H1 (cell line): ENCODE results near the gene LGR4. TPM values are rescaled to one million over a fixed set of nuclear protein-coding genes. Genes with fewer than 3 reads are reported as not detected.

Experiments used
- CTCF ChIA-PET: fragments of 300-600 bp; sonication (Branson Sonifier 250); formaldehyde crosslinking; loops from one replicate; lab custom pipeline; 2021; ENCODE audit not compliant: partially characterized antibody; lab: Charles Lee
- POLR2A ChIA-PET: fragments of 300-600 bp; sonication (Branson Sonifier 250); formaldehyde crosslinking; loops from one replicate; lab custom pipeline; 2021; ENCODE audit warnings: inconsistent platforms; ENCODE audit not compliant: partially characterized antibody; lab: Charles Lee
- DNase-seq, 2 experiments: peaks; one replicate each; pipeline versions ENCODE4 v3.0.0 to v3.0.0-alpha.2; 2010 to 2022; ENCODE audit warnings: low spot score in 2 of 2, low read depth in 1 of 2, mixed read lengths in 1 of 2
- FAIRE-seq: peaks from 2 replicates; lab custom pipeline; 2011; peaks lifted over from hg19 to GRCh38; lab: Jason Lieb, UNC
- H2AFZ ChIP-seq: 2 replicates; pipeline ENCODE4 v1.8.1; 2012; ENCODE audit warnings: low read length, inconsistent platforms
- H2AK5ac ChIP-seq: 2 replicates; pipeline ENCODE4 v1.6.1; 2013; ENCODE audit warnings: low read depth, low read length
- H2BK120ac ChIP-seq: replicated peaks from 2 replicates; pipeline ENCODE3; 2013; ENCODE audit warnings: low read depth, low read length, inconsistent platforms
- H2BK12ac ChIP-seq: 2 replicates; pipeline ENCODE4 v1.6.1; 2013; ENCODE audit warnings: low read depth, low read length
- H2BK15ac ChIP-seq: 2 replicates; pipeline ENCODE4 v1.6.1; 2013; ENCODE audit warnings: low read length
- H2BK20ac ChIP-seq: 2 replicates; pipeline ENCODE4 v1.6.1; 2013; ENCODE audit warnings: low read length
- H2BK5ac ChIP-seq: 2 replicates; pipeline ENCODE4 v1.6.1; 2013; ENCODE audit warnings: low read depth, low read length
- H3K14ac ChIP-seq: 2 replicates; pipeline ENCODE4 v1.6.1; 2013; ENCODE audit warnings: inconsistent platforms; ENCODE audit not compliant: insufficient read length
- H3K18ac ChIP-seq: 2 replicates; pipeline ENCODE4 v1.6.1; 2013; ENCODE audit warnings: low read length; ENCODE audit errors: extremely low read depth
- H3K23ac ChIP-seq: 2 replicates; pipeline ENCODE4 v1.6.1; 2013; ENCODE audit warnings: inconsistent platforms; ENCODE audit not compliant: insufficient read length
- H3K23me2 ChIP-seq: 2 replicates; pipeline ENCODE4 v1.6.1; 2013; ENCODE audit warnings: low read depth, low read length
- H3K27ac ChIP-seq: 2 replicates; pipeline ENCODE4 v1.6.1; 2011; ENCODE audit warnings: low read depth, low read length, inconsistent platforms
- H3K27me3 ChIP-seq, 4 experiments: replicated peaks in 1 of 4; 1 replicate in 1 of 4; 2 replicates in 3 of 4; pipeline versions ENCODE4 v1.6.1 to v1.8.1; 2011 to 2013; ENCODE audit warnings: low read length in 3 of 4, mild to moderate bottlenecking in 3 of 4, inconsistent platforms in 2 of 4, mixed read lengths in 2 of 4, moderate library complexity in 1 of 4; ENCODE audit not compliant: control insufficient read depth in 3 of 4, insufficient read depth in 3 of 4; ENCODE audit errors: extremely low read depth in 1 of 4
- H3K36me3 ChIP-seq, 4 experiments: 2 replicates each; pipeline versions ENCODE4 v1.6.1 to v1.8.1; 2011 to 2013; ENCODE audit warnings: mild to moderate bottlenecking in 4 of 4, low read length in 3 of 4, moderate library complexity in 2 of 4, control low read depth in 1 of 4, inconsistent platforms in 1 of 4; ENCODE audit not compliant: insufficient read depth in 4 of 4, control insufficient read depth in 2 of 4
- H3K4ac ChIP-seq: replicated peaks from 2 replicates; pipeline ENCODE3; 2013; ENCODE audit warnings: low read length, low read depth, mixed read lengths, inconsistent platforms; ENCODE audit not compliant: insufficient read length
- H3K4me1 ChIP-seq, 4 experiments: replicated peaks in 1 of 4; 1 replicate in 1 of 4; 2 replicates in 3 of 4; pipeline versions ENCODE4 v1.6.1 to v1.8.1; 2011 to 2013; ENCODE audit warnings: low read length in 3 of 4, inconsistent platforms in 2 of 4, mixed read lengths in 1 of 4; ENCODE audit not compliant: insufficient read depth in 4 of 4, control insufficient read depth in 3 of 4
- H3K4me2 ChIP-seq, 2 experiments: 2 replicates each; pipeline versions ENCODE4 v1.6.1 to v1.8.1; 2011 to 2013; ENCODE audit warnings: low read depth in 2 of 2, low read length in 2 of 2, control low read depth in 1 of 2, inconsistent platforms in 1 of 2, mild to moderate bottlenecking in 1 of 2; ENCODE audit not compliant: insufficient read depth in 1 of 2
- H3K4me3 ChIP-seq, 4 experiments: fragments of 200-600, 300-600 bp in 1 of 4; sonication (generic), shearing (Covaris generic), sonication (Bioruptor Twin) in 1 of 4; 2 replicates each; pipeline versions ENCODE4 v1.5.1 to v1.8.1; 2011 to 2016; ENCODE audit warnings: low read length in 4 of 4, low read depth in 3 of 4, control low read depth in 2 of 4, inconsistent platforms in 2 of 4, mild to moderate bottlenecking in 2 of 4, mixed read lengths in 1 of 4, moderate library complexity in 1 of 4; ENCODE audit not compliant: insufficient read depth in 2 of 4; ENCODE audit errors: extremely low read depth in 1 of 4
- H3K56ac ChIP-seq: replicated peaks from 2 replicates; pipeline ENCODE3; 2013; ENCODE audit warnings: low read depth, mild to moderate bottlenecking, mixed read lengths, low read length, inconsistent platforms; ENCODE audit not compliant: insufficient read length
- H3K79me1 ChIP-seq: 2 replicates; pipeline ENCODE4 v1.6.1; 2013; ENCODE audit warnings: low read depth, low read length, control low read depth
- H3K79me2 ChIP-seq, 2 experiments: 2 replicates each; pipeline versions ENCODE4 v1.6.1 to v1.8.1; 2012 to 2013; ENCODE audit warnings: low read length in 2 of 2, mild to moderate bottlenecking in 2 of 2, inconsistent platforms in 1 of 2; ENCODE audit not compliant: insufficient read depth in 2 of 2, control insufficient read depth in 1 of 2
- H3K9ac ChIP-seq, 4 experiments: replicated peaks in 1 of 4; 1 replicate in 1 of 4; 2 replicates in 3 of 4; pipeline versions ENCODE4 v1.6.1 to v1.8.1; 2011 to 2013; ENCODE audit warnings: low read depth in 3 of 4, low read length in 3 of 4, control low read depth in 2 of 4, mild to moderate bottlenecking in 2 of 4, moderate library complexity in 2 of 4, inconsistent platforms in 1 of 4; ENCODE audit errors: extremely low read depth in 1 of 4
- H3K9me3 ChIP-seq, 2 experiments: 2 replicates each; pipeline versions ENCODE4 v1.6.1 to v1.8.1; 2012 to 2013; ENCODE audit warnings: mild to moderate bottlenecking in 2 of 2, moderate library complexity in 2 of 2, control low read depth in 1 of 2, inconsistent platforms in 1 of 2, low read depth in 1 of 2, low read length in 1 of 2, mixed read lengths in 1 of 2; ENCODE audit not compliant: insufficient read depth in 2 of 2
- H4K20me1 ChIP-seq, 2 experiments: replicated peaks in 1 of 2; 2 replicates each; pipeline versions ENCODE3 to v1.8.1; 2011 to 2013; ENCODE audit warnings: inconsistent platforms in 2 of 2, low read length in 2 of 2, mild to moderate bottlenecking in 1 of 2; ENCODE audit not compliant: insufficient read depth in 2 of 2, control insufficient read depth in 1 of 2
- H4K5ac ChIP-seq: 2 replicates; pipeline ENCODE4 v1.6.1; 2013; ENCODE audit warnings: low read length, low read depth, mixed read lengths, inconsistent platforms; ENCODE audit not compliant: insufficient read length
- H4K8ac ChIP-seq: 2 replicates; pipeline ENCODE4 v1.8.0; 2013; ENCODE audit warnings: mild to moderate bottlenecking, moderate library complexity, low read length, inconsistent platforms; ENCODE audit not compliant: insufficient read depth; ENCODE audit errors: extremely low read depth
- H4K91ac ChIP-seq: replicated peaks from 2 replicates; pipeline ENCODE3; 2013; ENCODE audit warnings: low read length, mixed read lengths, inconsistent platforms; ENCODE audit not compliant: insufficient read length
- ATF2 ChIP-seq: IDR thresholded peaks from 2 replicates; pipeline ENCODE4 v1.6.1; 2012; ENCODE audit warnings: low read length, inconsistent platforms
- BCL11A ChIP-seq, 2 experiments: IDR thresholded peaks; one replicate each; pipeline ENCODE4 v1.6.1; 2011; ENCODE audit warnings: low read depth in 2 of 2, low read length in 2 of 2, mild to moderate bottlenecking in 2 of 2
- CBX5 ChIP-seq: fragments of 300-800, 300-1000 bp; sonication (generic); IDR thresholded peaks from 2 replicates; pipeline ENCODE4 v1.7.1; 2016; ENCODE audit warnings: antibody characterized with exemption, low read length, low read depth
- CEBPB ChIP-seq: IDR thresholded peaks from 2 replicates; pipeline ENCODE4 v1.6.1; 2012; ENCODE audit warnings: low read depth, low read length
- CHD1 ChIP-seq: IDR thresholded peaks from 2 replicates; pipeline ENCODE4 v1.6.1; 2012; ENCODE audit warnings: low read depth, low read length, improper control_type of control experiment
- CTBP2 ChIP-seq: IDR thresholded peaks from 2 replicates; pipeline ENCODE4 v1.7.0; 2011; ENCODE audit warnings: borderline replicate concordance, mild to moderate bottlenecking, moderate library complexity, mixed read lengths, low read length; ENCODE audit not compliant: insufficient read depth, insufficient read length
- E2F6 ChIP-seq: IDR thresholded peaks from 2 replicates; pipeline ENCODE4 v1.6.1; 2012; ENCODE audit warnings: inconsistent platforms
- EGR1 ChIP-seq: IDR thresholded peaks from 2 replicates; pipeline ENCODE4 v1.6.1; 2011; ENCODE audit warnings: low read depth, low read length, borderline replicate concordance
- HDAC6 ChIP-seq: IDR thresholded peaks from one replicate; pipeline ENCODE4 v1.7.1; 2012; ENCODE audit warnings: low read depth, mild to moderate bottlenecking, inconsistent platforms, low read length, moderate library complexity
- JUND ChIP-seq: IDR thresholded peaks from 2 replicates; pipeline ENCODE4 v1.6.1; 2011; ENCODE audit warnings: mild to moderate bottlenecking, improper control_type of control experiment, low read length
- KDM4A ChIP-seq: IDR thresholded peaks from one replicate; pipeline ENCODE4 v1.7.1; 2012; ENCODE audit warnings: low read depth, mild to moderate bottlenecking, moderate library complexity, low read length, inconsistent platforms; ENCODE audit not compliant: severe bottlenecking
- SP4 ChIP-seq: IDR thresholded peaks from 2 replicates; pipeline ENCODE4 v1.6.1; 2012; ENCODE audit warnings: low read length, inconsistent platforms
- SRF ChIP-seq: IDR thresholded peaks from 2 replicates; pipeline ENCODE4 v1.6.1; 2011; ENCODE audit warnings: mild to moderate bottlenecking, low read depth, low read length, moderate library complexity
- WGBS, 2 experiments: shearing (Covaris generic) in 1 of 2; methylation state at CpG; one replicate each; pipeline versions ENCODE4 v1.1.6 to v1.1.7; 2013 to 2015; ENCODE audit warnings: low lambda C conversion rate in 2 of 2, mixed read lengths in 2 of 2, inconsistent platforms in 1 of 2, low coverage in 1 of 2, missing lambda C conversion rate in 1 of 2; ENCODE audit not compliant: insufficient replicate concordance in 2 of 2, insufficient coverage in 1 of 2, insufficient read length in 1 of 2; ENCODE audit errors: extremely low coverage in 1 of 2, missing lambda C conversion rate in 1 of 2; 5-methylcytosine and 5-hydroxymethylcytosine counted together
- polyA plus RNA-seq, 7 experiments: library from polyadenylated mRNA; depleted of rRNA in 3 of 7; stranded (reverse) in 5 of 7; unstranded in 2 of 7; fragments of >200 nt in 5 of 7; fragments of 200-250 nt in 2 of 7; gene quantifications; 1 replicate in 5 of 7; 2 replicates in 1 of 7; 4 replicates in 1 of 7; pipeline versions ENCODE4 v1.2.1 to v1.2.3, GENCODE V29; 2011 to 2013; ENCODE audit warnings: missing spikeins in 2 of 7, mixed read lengths in 2 of 7
- total RNA-seq: library from RNA; stranded (reverse); fragmentation: NEBNext Ultra II Directional; extraction: Animal tissue kit (Norgen Biotek cat#: 25700); gene quantifications from 2 replicates; pipeline ENCODE4 v1.2.1, GENCODE V29; 2021

Gene LGR4
- total and polyA plus RNA-seq, 2 of the 8 experiments (the other 6 are each of a cell fraction or from before 2014, with no cell fraction given): 26.6 to 61.7 TPM

- DNase-seq: no peak
- Histone ChIP-seq H2AFZ (no peak overlapping the region), H2BK5ac (no peak overlapping the region), H3K4ac (no peak overlapping the region), H3K14ac (no peak overlapping the region), H3K23me2 (no peaks in the 10 kb centered on the region; the same call in 1 of the 2 replicates), H4K5ac (no peak overlapping the region), H3K4me2 (no peak overlapping the region), H3K9ac (no peak overlapping the region), H3K4me1 (no peaks in the 10 kb centered on the region), H4K20me1 (no peaks in the 10 kb centered on the region), H3K9me3 (no peaks in the 10 kb centered on the region), H3K56ac (no peak overlapping the region), H3K4me3 (no peak overlapping the region), H2BK15ac (no peak overlapping the region), H3K23ac (no peak overlapping the region), H4K91ac (no peak overlapping the region), H3K27ac (no peak overlapping the region), H2BK120ac (no peak overlapping the region), H3K79me2 (no peaks in the 10 kb centered on the region), H2BK20ac (no peak overlapping the region), H3K36me3 (no peaks in the 10 kb centered on the region), H4K8ac (no peak overlapping the region), H3K79me1 (no peaks in the 10 kb centered on the region), H2AK5ac (no peak overlapping the region), H2BK12ac (no peak overlapping the region), H3K18ac (no peak overlapping the region), H3K27me3 (no peaks in the 10 kb centered on the region)
- FAIRE-seq: no peak
- POLR2A ChIA-PET: no interaction called here
- CTCF ChIA-PET: no interaction called here
- 90% methylated on average over 3 of the region's 3 CpGs; no CpG with 5 or more reads in 1 of the 2 experiments for WGBS, 2 experiments
- TF ChIP-seq E2F6: no peak
- no peak for TF ChIP-seq HDAC6
- no peak for TF ChIP-seq SP4
- no peak for TF ChIP-seq CEBPB
- no peak for TF ChIP-seq CTBP2
- no peak for TF ChIP-seq KDM4A
- no peak for TF ChIP-seq ATF2
- no peak for TF ChIP-seq CBX5
- no peak for TF ChIP-seq EGR1
- no peak for TF ChIP-seq CHD1
- TF ChIP-seq JUND: no peak
- TF ChIP-seq BCL11A (IDR thresholded peaks at IDR 0.05; ENCODE audit: low read depth in 2 of 2, low read length in 2 of 2): no peak
- TF ChIP-seq SRF: no peak
Observed at GRCh38 chr11:27520226-27520625, 47.6 kb upstream of the LGR4 start.
